ENCODE data around the gene HK3.

GRCh38 chr5:176851871-176852658, 47.1 kb downstream of the HK3 start:
- TF ChIP-seq POLR2A (IDR thresholded peaks at IDR 0.05; ENCODE audit: control extremely low read depth in 1 of 2, low read depth in 2 of 2, low read length in 2 of 2): no peak
- TF ChIP-seq, protein P1, sequence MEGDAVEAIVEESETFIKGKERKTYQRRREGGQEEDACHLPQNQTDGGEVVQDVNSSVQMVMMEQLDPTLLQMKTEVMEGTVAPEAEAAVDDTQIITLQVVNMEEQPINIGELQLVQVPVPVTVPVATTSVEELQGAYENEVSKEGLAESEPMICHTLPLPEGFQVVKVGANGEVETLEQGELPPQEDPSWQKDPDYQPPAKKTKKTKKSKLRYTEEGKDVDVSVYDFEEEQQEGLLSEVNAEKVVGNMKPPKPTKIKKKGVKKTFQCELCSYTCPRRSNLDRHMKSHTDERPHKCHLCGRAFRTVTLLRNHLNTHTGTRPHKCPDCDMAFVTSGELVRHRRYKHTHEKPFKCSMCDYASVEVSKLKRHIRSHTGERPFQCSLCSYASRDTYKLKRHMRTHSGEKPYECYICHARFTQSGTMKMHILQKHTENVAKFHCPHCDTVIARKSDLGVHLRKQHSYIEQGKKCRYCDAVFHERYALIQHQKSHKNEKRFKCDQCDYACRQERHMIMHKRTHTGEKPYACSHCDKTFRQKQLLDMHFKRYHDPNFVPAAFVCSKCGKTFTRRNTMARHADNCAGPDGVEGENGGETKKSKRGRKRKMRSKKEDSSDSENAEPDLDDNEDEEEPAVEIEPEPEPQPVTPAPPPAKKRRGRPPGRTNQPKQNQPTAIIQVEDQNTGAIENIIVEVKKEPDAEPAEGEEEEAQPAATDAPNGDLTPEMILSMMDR (IDR thresholded peaks at IDR 0.05; ENCODE audit: control extremely low read depth in 1 of 3, insufficient read depth in 1 of 3, low read depth in 1 of 3, low read length in 3 of 3): no peak
- no peak for TF ChIP-seq BRCA1 (IDR thresholded peaks at IDR 0.05; ENCODE audit: low read depth, low read length)
- no peak for TF ChIP-seq SP1 (IDR thresholded peaks at IDR 0.05; ENCODE audit: low read depth, low read length)
- no peak for TF ChIP-seq BCL11A (IDR thresholded peaks at IDR 0.05; ENCODE audit: low read depth in 2 of 2, low read length in 2 of 2)

Measured in H1 (cell line).